ENCODE data around the gene MED26.

DNA sequence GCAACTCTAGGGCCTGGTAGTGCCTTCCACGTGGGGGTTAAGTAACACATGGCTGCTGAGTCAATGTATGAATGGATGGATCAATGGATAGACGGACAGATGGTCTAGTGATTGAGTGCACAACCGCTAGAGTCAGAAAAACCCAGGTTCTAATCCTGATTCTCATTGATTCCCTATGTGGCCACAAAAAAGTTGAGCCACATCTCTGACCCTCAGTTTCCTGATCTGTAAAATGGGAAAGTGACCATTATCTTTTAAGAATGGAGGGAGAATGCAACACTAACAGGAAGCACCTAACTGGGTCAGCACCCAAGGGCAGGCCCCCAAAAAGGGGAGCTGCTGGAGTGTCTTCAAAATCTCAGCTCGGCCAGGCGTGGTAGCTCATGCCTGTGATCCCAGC is 29.4 kb upstream of the MED26 start:
- TF ChIP-seq, protein P1, sequence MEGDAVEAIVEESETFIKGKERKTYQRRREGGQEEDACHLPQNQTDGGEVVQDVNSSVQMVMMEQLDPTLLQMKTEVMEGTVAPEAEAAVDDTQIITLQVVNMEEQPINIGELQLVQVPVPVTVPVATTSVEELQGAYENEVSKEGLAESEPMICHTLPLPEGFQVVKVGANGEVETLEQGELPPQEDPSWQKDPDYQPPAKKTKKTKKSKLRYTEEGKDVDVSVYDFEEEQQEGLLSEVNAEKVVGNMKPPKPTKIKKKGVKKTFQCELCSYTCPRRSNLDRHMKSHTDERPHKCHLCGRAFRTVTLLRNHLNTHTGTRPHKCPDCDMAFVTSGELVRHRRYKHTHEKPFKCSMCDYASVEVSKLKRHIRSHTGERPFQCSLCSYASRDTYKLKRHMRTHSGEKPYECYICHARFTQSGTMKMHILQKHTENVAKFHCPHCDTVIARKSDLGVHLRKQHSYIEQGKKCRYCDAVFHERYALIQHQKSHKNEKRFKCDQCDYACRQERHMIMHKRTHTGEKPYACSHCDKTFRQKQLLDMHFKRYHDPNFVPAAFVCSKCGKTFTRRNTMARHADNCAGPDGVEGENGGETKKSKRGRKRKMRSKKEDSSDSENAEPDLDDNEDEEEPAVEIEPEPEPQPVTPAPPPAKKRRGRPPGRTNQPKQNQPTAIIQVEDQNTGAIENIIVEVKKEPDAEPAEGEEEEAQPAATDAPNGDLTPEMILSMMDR (IDR thresholded peaks at IDR 0.05): no peak
- no peak for TF ChIP-seq POLR2A (IDR thresholded peaks at IDR 0.05)

Data from lower leg skin (tissue), 3 donors.